ENCODE measurements around the gene GABBR1. TPM values are rescaled to one million over a fixed set of nuclear protein-coding genes. Genes with fewer than 3 reads are reported as not detected.

The GABBR1 gene
- polyA plus RNA-seq, 6 donors from 2014 or later: 4.1 to 11.3 (median 4.6) TPM; not detected in 1

GRCh38 chr6:29547573-29547972, 85.4 kb downstream of the GABBR1 start:
- H3K9me3 Mint-ChIP-seq: peaks cover 0 to 7% (median 2%) of the 10 kb centered on the region in 7 donors
- DNase-seq (no peak), ATAC-seq (ENCODE audit: low read depth in 2 of 2) (no peak)
- no peaks in the 10 kb centered on the region for H3K36me3 Mint-ChIP-seq
- H3K27ac Mint-ChIP-seq: no peak overlapping the region
- peaks cover 0 to under 1% (median under 1%) of the 10 kb centered on the region in 3 donors for H3K4me1 Mint-ChIP-seq
- peaks cover 48 to 66% (median 54%) of the 10 kb centered on the region in 3 donors for H3K27me3 Mint-ChIP-seq
- no peak overlapping the region for H3K4me3 Mint-ChIP-seq

- no peak for ATAC-seq (ENCODE audit: low read depth in 2 of 2)
- Mint-ChIP-seq H3K27me3 (peaks cover 12 to 59% (median 37%) of the 10 kb centered on the region in 3 donors), H3K36me3 (no peaks in the 10 kb centered on the region), H3K27ac (no peak overlapping the region), H3K4me3 (no peak overlapping the region), H3K9me3 (peaks cover 0 to 2% (median 0%) of the 10 kb centered on the region in 7 donors), H3K4me1 (no peaks in the 10 kb centered on the region)
- DNase-seq: no peak
Observed at GRCh38 chr6:29537714-29538403, 95.1 kb downstream of the GABBR1 start.

- Mint-ChIP-seq H3K9me3 (no peaks in the 10 kb centered on the region), H3K36me3 (no peaks in the 10 kb centered on the region), H3K27ac (no peak overlapping the region), H3K27me3 (peaks cover 0 to 34% (median 23%) of the 10 kb centered on the region in 3 donors), H3K4me1 (no peaks in the 10 kb centered on the region), H3K4me3 (no peak overlapping the region)
- ATAC-seq (ENCODE audit: low read depth in 2 of 2): no peak
- no peak for DNase-seq
Observed at GRCh38 chr6:29532320-29532951, 100.5 kb downstream of the GABBR1 start.

- Mint-ChIP-seq H3K9me3 (no peaks in the 10 kb centered on the region), H3K4me3 (no peak overlapping the region), H3K4me1 (no peaks in the 10 kb centered on the region), H3K36me3 (no peaks in the 10 kb centered on the region), H3K27ac (no peak overlapping the region), H3K27me3 (peaks cover 4 to 29% (median 21%) of the 10 kb centered on the region in 3 donors)
- ATAC-seq (ENCODE audit: low read depth in 2 of 2) (no peak), DNase-seq (no peak)
Observed at GRCh38 chr6:29531668-29532067, 101.3 kb downstream of the GABBR1 start.

GRCh38 chr6:29530671-29531310, 102.2 kb downstream of the GABBR1 start:
- H3K4me1 Mint-ChIP-seq: no peaks in the 10 kb centered on the region
- no peak overlapping the region for H3K4me3 Mint-ChIP-seq
- no peak for DNase-seq
- ATAC-seq (ENCODE audit: low read depth in 2 of 2): no peak
- peak overlapping the region in 1 of 6 donors; percentile 47 for H3K27ac Mint-ChIP-seq
- peaks cover 9 to 29% (median 25%) of the 10 kb centered on the region in 3 donors for H3K27me3 Mint-ChIP-seq
- H3K9me3 Mint-ChIP-seq: no peaks in the 10 kb centered on the region
- H3K36me3 Mint-ChIP-seq: no peaks in the 10 kb centered on the region

- Mint-ChIP-seq H3K36me3 (no peaks in the 10 kb centered on the region), H3K27me3 (peaks cover 12 to 32% (median 29%) of the 10 kb centered on the region in 3 donors), H3K4me3 (no peak overlapping the region), H3K9me3 (no peaks in the 10 kb centered on the region), H3K4me1 (no peaks in the 10 kb centered on the region), H3K27ac (no peak overlapping the region)
- ATAC-seq (ENCODE audit: low read depth in 2 of 2): no peak
- DNase-seq: no peak
Observed at GRCh38 chr6:29529956-29530355, 103.0 kb downstream of the GABBR1 start.

- no peak for ATAC-seq (ENCODE audit: low read depth in 2 of 2)
Observed at GRCh38 chr6:29528988-29529560, 103.9 kb downstream of the GABBR1 start.

GRCh38 chr6:29528300-29528931, 104.6 kb downstream of the GABBR1 start:
- DNase-seq (no peak), ATAC-seq (ENCODE audit: low read depth in 2 of 2) (no peak)
- Mint-ChIP-seq H3K27ac (no peak overlapping the region), H3K36me3 (no peaks in the 10 kb centered on the region), H3K27me3 (peaks cover 16 to 32% (median 17%) of the 10 kb centered on the region in 3 donors), H3K9me3 (no peaks in the 10 kb centered on the region), H3K4me1 (no peaks in the 10 kb centered on the region), H3K4me3 (no peak overlapping the region)

More at GRCh38 chr6:29528988-29529560, 103.9 kb downstream of the GABBR1 start:
- peaks cover 17 to 37% (median 22%) of the 10 kb centered on the region in 3 donors for H3K27me3 Mint-ChIP-seq
- no peaks in the 10 kb centered on the region for H3K36me3 Mint-ChIP-seq
- no peaks in the 10 kb centered on the region for H3K4me1 Mint-ChIP-seq
- H3K4me3 Mint-ChIP-seq: no peak overlapping the region
- no peaks in the 10 kb centered on the region for H3K9me3 Mint-ChIP-seq
- no peak for DNase-seq
- no peak overlapping the region for H3K27ac Mint-ChIP-seq

- Mint-ChIP-seq H3K4me3 (no peak overlapping the region), H3K36me3 (no peaks in the 10 kb centered on the region), H3K4me1 (no peaks in the 10 kb centered on the region), H3K27ac (no peak overlapping the region), H3K9me3 (peaks cover 0 to 2% (median 0%) of the 10 kb centered on the region in 7 donors), H3K27me3 (peaks cover 16 to 37% (median 17%) of the 10 kb centered on the region in 3 donors)
- no peak for DNase-seq
- ATAC-seq (ENCODE audit: low read depth in 2 of 2): no peak
Observed at GRCh38 chr6:29527564-29527963, 105.4 kb downstream of the GABBR1 start.

GRCh38 chr6:29527126-29527525, 105.9 kb downstream of the GABBR1 start:
- H3K9me3 Mint-ChIP-seq: peaks cover 0 to 2% (median 0%) of the 10 kb centered on the region in 7 donors
- H3K4me1 Mint-ChIP-seq: no peaks in the 10 kb centered on the region
- DNase-seq (no peak), ATAC-seq (ENCODE audit: low read depth in 2 of 2) (no peak)
- no peak overlapping the region for H3K4me3 Mint-ChIP-seq
- H3K27me3 Mint-ChIP-seq: peaks cover 16 to 37% (median 17%) of the 10 kb centered on the region in 3 donors
- no peaks in the 10 kb centered on the region for H3K36me3 Mint-ChIP-seq
- no peak overlapping the region for H3K27ac Mint-ChIP-seq

- Mint-ChIP-seq H3K9me3 (peaks cover 0 to 2% (median 0%) of the 10 kb centered on the region in 7 donors), H3K27me3 (peaks cover 24 to 39% (median 28%) of the 10 kb centered on the region in 3 donors), H3K4me1 (no peaks in the 10 kb centered on the region), H3K27ac (no peak overlapping the region), H3K36me3 (no peaks in the 10 kb centered on the region), H3K4me3 (no peak overlapping the region)
- no peak for ATAC-seq (ENCODE audit: low read depth in 2 of 2)
- no peak for DNase-seq
Observed at GRCh38 chr6:29525311-29525639, 107.7 kb downstream of the GABBR1 start.

GRCh38 chr6:29524444-29525310, 108.3 kb downstream of the GABBR1 start:
- DNase-seq (no peak), ATAC-seq (ENCODE audit: low read depth in 2 of 2) (no peak)
- Mint-ChIP-seq H3K4me3 (no peak overlapping the region), H3K9me3 (peaks cover 0 to 2% (median 0%) of the 10 kb centered on the region in 7 donors), H3K4me1 (no peaks in the 10 kb centered on the region), H3K36me3 (no peaks in the 10 kb centered on the region), H3K27me3 (peaks cover 24 to 44% (median 32%) of the 10 kb centered on the region in 3 donors), H3K27ac (no peak overlapping the region)
